Measurements from ENCODE around the gene SLC22A23.

SLC22A23 gene

GRCh38 chr6:3442431-3443220 lies 14.2 kb downstream of the SLC22A23 start:
- DNase-seq: no peak

GRCh38 chr6:3440911-3441310 lies 15.9 kb downstream of the SLC22A23 start:
- no peak for DNase-seq

DNA sequence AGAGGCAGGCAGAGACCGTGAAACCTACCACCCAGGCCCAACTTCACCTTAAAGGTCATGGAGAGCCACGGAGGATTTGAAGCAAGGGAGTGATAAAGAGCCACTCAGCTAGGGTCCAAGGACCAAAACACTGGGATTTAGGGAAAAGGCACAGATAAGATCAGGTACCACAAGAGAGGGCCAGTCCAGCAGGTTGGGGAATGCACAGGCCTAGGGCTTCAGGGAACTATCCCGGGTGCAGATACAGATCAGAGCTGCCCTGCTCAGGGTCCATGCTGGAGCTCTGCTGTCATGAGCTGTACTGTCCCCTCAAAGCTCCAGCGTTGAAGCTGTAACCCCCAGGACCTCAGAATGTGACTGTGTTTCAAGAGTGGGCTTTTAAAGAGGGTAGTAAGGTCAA lies 16.9 kb downstream of the SLC22A23 start:
- no peak for DNase-seq

DNA sequence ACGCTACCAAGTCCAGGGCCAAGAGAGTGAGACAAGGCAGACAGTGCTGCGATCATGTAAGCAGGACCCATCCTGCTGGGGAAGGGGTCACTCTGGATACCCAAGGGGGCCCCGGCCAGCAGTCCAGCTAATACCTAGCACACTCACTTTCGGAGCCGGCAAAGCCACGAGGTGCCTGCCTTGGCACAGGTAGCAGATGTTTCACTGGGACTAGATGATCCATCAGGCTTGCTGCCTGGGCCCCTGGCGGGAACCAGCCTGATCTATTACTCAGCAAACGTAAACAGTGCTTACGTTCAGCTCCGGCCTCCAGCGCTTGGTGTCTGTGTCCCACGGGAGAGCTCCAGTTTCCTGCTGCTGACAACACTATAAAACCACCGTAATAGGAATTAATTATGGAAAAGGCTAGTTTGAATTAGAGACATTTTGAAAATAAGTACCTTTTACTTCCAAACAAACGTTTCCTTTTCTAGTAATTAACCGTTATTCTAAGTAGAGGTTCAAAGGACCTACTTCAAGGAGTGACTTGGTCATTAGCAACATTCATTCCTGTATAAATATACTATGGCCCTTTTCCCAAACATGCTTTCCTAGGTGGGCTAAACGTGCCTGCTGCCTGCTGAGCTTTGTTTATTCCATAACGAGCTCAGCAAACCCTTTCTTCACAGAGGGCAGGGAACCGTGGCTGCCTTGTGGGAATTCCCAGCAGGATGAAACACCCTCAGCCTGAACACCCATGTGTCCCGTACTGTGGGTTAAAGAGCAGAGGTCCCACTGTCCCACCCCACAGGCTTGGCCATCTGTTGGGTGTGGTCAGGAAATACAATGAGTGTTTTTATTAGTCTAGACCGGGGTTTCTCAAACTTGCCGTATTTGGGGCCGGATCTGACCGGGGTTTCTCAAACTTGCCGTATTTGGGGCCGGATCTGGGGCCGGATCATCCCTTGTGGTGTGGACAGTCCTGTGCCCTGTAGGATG lies 18.4 kb downstream of the SLC22A23 start:
- DNase-seq: peak; percentile 46

DNA sequence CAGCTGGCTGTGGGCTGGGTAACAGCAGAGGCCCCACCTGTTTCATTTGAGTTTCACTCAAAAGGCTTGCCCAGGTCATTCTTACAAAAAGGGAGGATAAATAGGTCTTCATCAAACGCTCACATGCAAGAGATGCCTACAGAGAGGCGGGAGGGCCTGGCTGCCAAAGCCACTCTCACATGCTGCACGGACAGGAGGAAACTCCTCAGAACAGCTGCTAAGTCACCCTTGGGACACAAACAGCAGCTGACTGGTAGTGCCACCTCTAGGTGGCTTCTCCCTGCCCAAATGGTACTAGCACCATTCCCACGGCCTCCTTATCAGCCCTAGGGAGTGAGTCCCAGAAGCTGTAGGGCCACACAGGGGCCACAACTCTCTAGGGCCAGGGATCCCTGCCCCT lies 23.8 kb downstream of the SLC22A23 start:
- DNase-seq: no peak

- DNase-seq: no peak
Observed at GRCh38 chr6:3432416-3432815, 24.4 kb downstream of the SLC22A23 start.

- no peak for DNase-seq
Observed at GRCh38 chr6:3431994-3432393, 24.9 kb downstream of the SLC22A23 start.

GRCh38 chr6:3429211-3429610 lies 27.6 kb downstream of the SLC22A23 start:
- DNase-seq: no peak

DNA sequence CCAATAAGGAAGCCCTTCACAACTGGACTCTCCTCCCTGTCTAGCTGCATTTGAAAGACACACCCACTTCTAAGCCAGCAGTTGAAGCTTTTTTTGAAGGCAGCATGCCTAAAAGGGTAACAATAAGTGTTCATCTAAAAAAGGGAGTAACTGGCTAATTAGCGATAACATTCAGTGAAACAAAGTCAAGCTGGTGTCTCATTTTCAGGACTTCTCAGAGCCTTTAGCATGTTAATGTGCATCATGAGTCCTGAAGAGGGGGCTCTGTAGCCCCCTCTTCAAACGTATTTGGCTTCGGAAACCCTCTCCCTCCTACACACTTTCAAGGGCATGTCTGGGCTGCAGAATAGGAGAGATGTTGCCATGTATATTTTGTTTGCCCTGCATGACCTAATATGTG lies 28.1 kb downstream of the SLC22A23 start:
- no peak for DNase-seq

DNA sequence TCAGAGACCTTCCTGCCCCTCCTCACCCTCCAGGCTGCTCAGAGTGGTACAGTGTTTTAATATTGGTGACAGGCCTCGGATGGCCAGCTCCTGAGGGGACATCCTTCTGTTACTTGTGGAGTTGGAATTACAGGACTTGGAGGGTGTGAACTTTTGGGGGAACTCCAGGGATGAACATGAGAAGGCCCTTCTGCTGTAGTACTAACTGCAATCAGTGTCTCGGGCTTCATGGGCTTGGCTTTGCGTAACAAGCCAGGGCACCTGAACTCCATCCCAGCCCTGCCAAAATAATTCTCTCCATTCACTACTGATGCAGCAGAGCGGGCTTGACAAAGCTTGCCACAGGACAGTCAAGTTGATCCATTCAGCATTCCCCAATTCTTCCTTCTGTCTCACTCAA lies 28.6 kb downstream of the SLC22A23 start:
- DNase-seq: no peak

DNA sequence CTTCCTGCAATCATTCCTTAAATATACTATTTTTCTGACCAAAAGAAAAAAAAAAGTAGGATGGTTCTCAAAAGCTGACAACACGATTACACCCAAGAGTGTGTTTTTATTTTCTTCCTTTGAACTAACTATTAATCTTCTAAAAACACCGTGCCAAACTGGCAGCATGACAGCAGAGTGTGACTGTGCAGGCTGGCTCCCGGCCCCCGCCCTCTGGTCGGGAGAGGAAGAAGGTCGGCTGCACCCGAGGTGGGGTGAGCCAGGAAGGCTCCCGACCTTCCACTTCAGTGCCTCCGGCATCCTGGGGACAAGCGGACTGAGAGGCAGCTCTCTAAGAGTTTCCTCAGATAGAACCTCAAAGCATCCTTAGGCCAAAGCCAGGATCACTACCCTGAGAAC lies 29.2 kb downstream of the SLC22A23 start:
- no peak for DNase-seq

DNA sequence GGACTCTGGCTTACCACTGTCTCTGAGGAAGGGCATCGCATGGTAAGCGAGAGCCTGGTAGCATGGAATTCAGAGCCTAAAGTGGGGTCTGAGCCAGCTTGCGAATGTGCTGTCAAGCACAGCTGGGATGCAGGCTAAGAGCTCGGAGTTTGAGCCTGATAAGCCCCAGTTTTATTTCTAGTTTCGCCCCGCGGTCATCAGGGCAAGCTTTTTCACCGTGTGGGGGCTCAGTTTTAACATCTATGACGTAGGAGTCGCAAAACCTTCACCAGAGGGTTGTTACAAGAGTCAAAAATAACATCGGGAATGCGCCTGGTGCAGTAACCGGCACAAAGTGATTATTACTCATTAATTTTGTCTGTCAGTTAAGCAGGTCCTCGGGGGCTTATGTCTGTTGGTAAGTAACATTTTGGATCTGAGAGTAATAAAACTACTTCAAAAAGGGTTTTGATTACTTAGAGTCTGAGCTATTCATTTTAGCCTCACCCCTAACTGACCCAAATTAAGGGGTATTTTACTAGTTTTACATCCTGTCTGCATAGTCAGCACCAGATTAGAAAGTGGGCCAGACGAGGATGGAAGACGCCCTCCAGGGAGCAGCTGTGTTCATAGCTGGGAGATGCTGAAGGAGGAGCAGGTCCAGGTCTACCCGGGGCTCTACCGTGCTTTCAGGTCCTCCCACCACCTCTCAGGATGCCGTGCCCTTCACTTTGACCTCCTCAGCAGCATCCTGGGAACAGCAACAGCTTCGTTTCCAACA lies 29.7 kb downstream of the SLC22A23 start:
- no peak for DNase-seq

DNA sequence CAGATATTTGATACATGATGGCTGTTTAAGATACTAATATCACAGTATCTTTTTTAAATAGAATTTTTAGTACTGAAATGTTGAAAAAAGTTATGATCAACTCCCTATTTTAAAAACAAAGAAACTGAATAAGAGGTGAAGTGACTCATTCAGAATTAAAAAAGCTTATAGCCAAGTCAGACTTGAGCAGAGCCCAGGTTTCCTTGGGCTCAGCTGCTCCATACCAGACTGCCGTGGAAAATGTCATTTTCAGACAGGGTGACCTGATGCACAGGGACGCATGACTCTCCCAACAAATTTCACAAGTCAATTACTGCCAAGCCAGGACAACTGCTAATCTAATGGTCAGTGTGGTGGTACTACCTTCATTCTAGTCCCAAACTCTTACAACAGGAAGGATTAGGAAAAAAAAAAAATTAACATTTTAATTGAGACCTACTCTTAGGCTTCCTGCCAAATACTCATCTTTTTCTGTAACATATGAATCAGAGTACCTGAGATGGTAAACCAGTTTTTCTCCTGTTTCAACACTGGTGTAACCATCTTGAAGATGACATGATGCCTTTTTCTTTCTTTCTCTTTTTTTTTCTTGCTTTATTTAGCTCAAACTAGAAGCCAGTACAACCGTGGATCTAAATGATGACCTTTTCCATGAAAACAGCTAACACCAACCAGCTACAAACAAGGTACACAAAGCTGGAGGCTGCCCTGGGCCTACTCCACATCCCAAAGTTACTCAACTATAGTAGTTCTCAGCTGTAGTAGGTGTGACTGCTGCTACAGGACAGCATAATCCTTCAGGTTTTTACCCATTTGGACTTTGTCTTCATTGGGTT lies 30.5 kb downstream of the SLC22A23 start:
- no peak for DNase-seq

GRCh38 chr6:3425574-3425973 lies 31.3 kb downstream of the SLC22A23 start:
- no peak for DNase-seq

DNA sequence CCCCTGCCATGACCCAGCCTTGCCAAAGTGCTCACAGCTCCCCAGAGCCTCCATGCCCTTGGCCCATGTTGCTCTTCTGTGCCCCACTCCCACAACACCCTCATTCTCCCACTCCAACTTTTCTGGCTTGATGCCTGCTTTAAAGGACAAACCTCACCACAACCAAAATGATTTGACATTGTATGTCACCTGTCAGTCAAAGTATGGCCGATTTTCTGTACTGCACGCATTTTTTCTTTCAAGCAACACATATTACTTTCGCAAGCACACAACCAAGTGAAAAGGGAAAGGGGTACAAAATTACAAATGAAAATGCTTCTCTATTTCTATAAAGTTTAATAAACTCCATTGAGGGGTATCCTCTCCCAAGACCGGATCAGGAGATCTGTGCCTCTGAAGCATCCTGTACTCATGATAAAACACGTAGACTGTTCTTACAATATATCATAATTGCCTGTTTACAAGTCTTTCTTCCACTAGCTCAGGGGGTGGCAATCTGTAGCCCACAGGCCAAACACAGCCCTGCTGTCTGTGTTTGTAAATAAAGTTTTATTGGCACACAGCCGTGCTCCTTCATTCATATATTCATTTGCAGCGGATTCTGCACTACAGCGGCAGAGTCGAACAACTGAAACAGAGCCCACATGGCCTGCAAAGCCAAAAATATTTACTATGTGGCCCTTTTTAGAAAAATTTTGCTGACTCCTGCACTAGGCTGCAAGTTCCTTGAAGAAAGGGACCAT lies 32.5 kb downstream of the SLC22A23 start:
- no peak for DNase-seq

DNA sequence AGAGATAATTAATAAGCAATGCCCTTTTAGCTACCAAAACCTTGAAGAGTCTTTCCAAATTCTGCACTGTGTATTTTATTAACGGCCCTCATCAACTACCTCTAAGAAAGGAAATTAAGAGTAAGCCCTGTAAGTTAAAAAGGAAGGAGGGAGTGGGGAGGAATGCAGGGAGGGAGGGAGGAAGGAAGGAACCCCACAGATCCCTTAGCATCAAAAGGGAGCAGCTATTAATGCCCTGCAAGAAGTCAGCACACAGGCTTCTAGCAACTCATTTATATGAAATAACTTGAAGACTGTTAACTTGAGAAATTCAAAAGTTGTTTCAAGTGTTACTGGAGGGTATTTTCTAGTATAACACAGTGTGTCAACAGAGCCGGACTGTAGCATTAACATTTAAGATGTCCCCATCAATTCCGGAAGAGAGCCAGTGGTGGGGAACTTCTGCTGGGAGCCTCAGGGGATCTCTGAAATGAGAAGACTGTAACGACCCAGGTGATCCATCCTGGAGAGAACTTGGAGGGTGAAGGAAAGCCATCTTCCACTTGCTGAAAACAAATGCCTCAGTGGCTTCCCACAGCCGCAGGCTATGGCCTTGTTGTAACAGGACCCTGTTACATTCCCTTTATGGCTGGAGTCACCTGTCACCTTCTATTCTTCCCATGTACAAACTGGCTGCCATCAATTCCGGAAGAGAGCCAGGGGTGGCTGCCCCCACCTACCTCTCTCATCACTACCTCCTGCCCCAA lies 33.2 kb downstream of the SLC22A23 start:
- no peak for DNase-seq

DNA sequence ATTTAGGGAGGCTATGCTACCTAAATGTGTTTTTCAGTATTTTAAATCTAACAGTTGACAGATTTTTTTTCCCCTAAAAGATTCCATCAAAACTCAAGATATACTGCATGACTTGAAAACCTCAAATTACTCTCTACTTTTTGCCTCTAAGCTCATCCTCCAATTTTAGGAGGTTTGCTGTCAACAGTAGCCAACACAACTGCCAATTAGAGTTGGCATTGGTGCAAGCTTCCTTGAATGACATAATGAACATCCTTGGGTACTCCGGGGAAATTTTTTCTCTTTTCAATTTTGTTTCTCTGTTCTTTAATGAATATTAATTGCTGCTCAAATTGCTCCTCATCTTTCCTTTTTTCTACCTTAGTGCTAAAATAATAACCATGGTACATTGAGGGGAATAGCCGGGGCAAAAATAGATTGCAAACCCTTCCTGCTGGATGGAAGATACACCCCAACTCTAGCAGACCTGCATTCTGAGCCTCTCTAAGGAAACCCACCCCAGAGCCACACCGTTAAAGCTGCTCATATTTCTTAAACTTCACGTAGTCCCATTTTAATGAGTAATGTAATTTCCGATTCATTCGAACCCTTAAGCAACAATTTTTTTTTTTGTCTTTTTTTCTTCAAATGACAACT lies 34.3 kb downstream of the SLC22A23 start:
- DNase-seq: no peak

DNA sequence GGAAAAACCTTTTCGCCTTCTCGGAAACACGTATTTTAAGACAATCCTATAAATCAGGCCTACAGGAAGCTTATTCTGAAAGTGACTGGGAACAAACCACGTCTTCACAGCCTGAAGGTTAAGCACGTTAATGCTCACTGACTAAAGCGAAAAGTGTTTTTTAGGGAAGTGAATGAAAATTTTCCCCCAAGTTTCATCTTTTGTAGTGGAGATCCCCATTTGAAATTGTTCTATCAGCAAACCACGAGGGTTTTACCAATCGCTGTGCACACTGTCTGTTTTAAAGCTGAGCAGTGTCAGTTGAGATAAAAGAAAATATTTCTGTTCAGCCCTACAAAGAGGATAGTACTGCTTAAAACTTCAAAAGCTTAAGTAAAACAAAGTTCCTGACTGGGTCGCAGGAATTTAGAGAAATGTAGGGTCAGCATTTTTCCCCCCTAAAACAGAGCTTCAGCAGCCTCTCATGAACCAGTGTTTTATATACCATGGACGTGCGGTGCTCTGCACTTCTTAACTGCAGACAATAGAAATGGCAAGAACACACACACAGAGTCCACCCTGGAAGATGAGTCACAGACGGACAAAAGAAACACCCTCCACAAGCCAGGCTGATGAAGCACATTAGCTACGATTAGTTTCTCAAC lies 34.9 kb downstream of the SLC22A23 start:
- no peak for DNase-seq

GRCh38 chr6:3421143-3421542 lies 35.7 kb downstream of the SLC22A23 start:
- DNase-seq: no peak
